NCI-H226 (cell line): ENCODE data around the gene RUNX2.
"Not testable (repeated sequence)": the region's sequence is repeated elsewhere in the genome, so short reads cannot be mapped to it uniquely, and the experiment has no call there.

Experiments
- DNase-seq: peaks from one replicate; pipeline ENCODE4 v3.0.0-alpha.2; 2015

Gene RUNX2

GRCh38 chr6:45657226-45657625, 329.1 kb downstream of the RUNX2 start:
- no peak for DNase-seq

DNA sequence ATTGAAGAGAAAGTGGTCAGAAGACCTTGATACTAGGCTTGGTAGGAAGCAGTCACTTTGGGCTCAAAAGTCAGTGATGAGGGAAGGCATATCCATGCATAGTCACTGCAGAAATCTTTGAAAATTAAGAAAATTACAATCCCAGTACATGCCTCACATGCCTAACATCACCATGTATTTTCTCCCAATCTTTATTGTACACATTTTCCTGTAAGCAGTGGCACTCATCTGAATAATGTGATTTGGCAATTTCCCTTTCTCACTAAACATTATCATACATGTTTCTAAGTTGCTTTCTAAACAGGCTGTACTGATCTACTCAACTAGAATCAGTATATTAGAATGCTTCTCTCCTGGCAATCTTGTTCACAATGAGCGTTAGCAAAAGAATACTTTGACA, 330.3 kb downstream of the RUNX2 start:
- no peak for DNase-seq

GRCh38 chr6:45658958-45659357, 330.8 kb downstream of the RUNX2 start:
- no peak for DNase-seq

- no peak for DNase-seq
These were observed 333.5 kb downstream of the RUNX2 start for GRCh38 chr6:45661661-45662060.

GRCh38 chr6:45663251-45664221, 335.4 kb downstream of the RUNX2 start:
- no peak for DNase-seq

DNA sequence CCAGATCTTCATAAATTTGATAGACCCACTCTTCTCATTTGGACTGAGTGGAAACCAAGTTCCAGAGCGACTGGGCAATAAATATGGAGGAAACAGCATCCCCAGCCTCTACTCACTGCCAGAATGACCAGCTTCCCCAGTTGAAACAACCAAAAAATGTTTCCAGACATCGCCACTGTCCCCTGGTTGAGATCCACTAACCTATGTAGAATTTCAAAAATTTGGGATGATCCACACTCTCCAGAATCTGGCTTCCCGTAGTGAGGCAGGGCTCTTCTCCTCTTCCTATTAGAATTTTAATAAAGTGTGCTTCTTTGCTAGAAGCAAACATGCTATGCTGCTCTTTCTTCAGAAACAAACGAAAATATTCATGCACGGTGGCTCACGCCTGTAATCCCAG, 336.6 kb downstream of the RUNX2 start:
- DNase-seq: no peak

GRCh38 chr6:45665859-45666258, 337.7 kb downstream of the RUNX2 start:
- DNase-seq: no peak

DNA sequence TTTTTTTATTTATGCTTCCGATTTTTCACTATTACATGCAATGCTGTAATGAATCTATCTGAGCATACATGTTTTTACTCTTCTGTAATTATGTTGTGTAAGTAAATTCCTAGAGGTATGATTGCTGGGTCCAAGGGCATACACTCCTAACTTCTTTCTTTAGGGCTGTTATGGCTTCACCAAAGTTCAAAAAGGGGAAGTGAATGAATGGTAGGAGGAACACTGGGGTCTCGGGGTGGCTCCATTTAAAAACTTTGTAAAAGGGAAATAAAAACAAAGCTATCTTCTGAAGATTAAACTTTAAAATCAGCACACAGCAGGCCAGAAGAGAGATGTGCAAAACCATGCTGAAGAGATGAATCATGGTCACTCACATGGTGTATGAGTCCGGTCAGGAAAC, 338.7 kb downstream of the RUNX2 start:
- no peak for DNase-seq

GRCh38 chr6:45667300-45667699, 339.2 kb downstream of the RUNX2 start:
- DNase-seq: no peak

DNA sequence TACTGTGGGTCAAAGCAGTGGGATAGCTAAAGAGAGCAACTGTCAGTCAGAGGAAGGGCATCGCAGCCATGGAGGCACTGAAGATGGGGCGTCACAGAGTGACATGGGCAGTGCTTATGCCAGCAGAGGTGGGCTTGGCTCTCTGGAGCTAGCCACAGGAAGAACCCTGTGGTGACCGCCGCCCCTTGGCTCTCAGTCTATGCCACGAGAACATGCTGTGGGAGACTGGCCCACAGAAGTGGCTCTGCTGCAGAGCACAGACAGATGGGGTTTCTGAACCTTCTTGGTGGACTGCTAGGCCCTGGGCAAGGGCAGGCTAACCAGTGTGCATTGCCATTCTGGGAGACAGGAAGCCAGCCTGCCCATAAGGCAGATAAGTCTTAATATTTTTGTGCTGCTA, 339.6 kb downstream of the RUNX2 start:
- no peak for DNase-seq

DNA sequence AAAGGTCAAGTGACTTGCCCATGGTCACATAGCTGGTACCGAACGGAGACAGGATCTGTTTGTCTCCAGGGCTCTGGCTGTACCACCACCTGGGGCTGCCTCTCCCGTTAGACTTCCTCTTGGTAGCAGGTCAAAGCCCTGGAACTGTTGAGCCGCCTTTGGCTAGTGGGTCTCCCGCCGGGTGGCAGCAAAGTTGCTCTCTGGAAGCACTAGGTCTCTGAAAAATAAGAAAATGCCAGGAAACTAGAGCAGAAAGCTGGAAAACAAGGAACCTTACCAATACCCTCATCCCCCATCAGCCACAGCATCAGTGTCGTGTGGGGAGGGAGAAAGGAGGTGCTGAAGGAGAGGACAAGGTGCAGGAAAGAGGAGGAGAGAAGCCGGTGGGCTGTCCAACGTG, 340.6 kb downstream of the RUNX2 start:
- no peak for DNase-seq

DNA sequence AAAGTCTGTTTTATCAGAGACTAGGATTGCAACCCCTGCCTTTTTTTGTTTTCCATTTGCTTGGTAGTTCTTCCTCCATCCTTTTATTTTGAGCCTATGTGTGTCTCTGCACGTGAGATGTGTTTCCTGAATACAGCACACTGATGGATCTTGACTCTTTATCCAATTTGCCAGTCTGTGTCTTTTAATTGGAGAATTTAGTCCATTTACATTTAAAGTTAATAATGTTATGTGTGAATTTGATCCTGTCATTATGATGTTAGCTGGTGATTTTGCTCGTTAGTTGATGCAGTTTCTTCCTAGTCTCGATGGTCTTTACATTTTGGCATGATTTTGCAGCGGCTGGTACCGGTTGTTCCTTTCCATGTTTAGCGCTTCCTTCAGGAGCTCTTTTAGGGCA, 345.0 kb downstream of the RUNX2 start:
- not testable (repeated sequence) for DNase-seq

DNA sequence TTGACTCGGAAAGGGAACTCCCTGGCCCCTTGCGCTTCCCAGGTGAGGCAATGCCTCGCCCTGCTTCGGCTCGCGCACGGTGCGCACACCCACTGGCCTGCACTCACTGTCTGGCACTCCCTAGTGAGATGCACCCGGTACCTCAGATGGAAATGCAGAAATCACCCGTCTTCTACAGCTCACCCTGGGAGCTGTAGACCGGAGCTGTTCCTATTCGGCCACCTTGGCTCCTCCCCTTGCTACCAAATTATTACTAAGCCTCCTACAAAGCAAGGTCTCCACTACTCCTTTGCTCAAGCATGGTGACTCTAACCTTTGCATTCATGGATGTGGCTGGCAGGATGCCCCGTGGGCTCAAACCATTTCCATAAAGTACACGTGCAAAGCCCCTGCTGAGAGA, 347.0 kb downstream of the RUNX2 start:
- DNase-seq: not testable (repeated sequence)

DNA sequence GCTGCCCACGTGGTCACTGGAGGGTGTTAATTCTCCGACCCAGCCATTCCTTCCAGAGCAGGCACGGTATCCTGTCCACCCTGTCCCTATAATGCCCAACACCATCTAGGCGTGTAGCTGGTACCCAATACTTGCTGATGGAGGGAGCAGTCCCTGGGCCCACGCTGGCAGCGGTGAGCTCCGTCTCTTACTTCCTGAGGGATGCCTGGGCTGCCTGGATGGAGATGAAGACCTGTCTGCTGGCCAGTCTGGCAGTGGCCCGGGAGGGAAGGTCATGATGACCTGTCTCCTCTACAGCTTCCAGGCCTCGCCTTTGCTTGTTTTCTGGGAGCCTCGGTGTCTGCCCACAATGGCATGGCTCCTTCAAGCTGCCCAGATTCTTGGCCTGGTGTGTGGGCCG, 347.5 kb downstream of the RUNX2 start:
- no peak for DNase-seq

- no peak for DNase-seq
These were observed 348.2 kb downstream of the RUNX2 start for GRCh38 chr6:45676380-45676779.

- no peak for DNase-seq
These were observed 349.5 kb downstream of the RUNX2 start for GRCh38 chr6:45677381-45678284.

GRCh38 chr6:45678285-45678607, 350.1 kb downstream of the RUNX2 start:
- DNase-seq: no peak

DNA sequence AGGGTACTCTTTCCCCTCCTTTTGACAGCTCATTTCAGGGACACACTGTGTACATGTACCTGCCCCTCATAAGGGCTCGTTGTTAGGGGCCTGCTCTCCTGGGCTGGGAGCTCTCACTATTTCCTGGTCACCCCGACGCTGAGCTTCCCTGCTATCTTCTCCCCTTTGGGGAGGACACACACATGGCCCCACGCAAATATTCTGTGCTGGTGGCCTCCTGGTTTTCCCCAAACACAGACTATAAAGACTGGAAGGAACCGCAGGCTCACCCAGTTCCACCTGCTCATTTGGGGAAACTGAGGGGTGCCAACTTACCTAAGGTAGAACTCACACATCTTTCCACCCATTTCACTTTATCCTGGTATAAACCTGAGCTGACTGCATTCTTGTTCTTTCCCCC, 351.0 kb downstream of the RUNX2 start:
- DNase-seq: no peak

- no peak for DNase-seq
These were observed 351.5 kb downstream of the RUNX2 start for GRCh38 chr6:45679631-45680030.

DNA sequence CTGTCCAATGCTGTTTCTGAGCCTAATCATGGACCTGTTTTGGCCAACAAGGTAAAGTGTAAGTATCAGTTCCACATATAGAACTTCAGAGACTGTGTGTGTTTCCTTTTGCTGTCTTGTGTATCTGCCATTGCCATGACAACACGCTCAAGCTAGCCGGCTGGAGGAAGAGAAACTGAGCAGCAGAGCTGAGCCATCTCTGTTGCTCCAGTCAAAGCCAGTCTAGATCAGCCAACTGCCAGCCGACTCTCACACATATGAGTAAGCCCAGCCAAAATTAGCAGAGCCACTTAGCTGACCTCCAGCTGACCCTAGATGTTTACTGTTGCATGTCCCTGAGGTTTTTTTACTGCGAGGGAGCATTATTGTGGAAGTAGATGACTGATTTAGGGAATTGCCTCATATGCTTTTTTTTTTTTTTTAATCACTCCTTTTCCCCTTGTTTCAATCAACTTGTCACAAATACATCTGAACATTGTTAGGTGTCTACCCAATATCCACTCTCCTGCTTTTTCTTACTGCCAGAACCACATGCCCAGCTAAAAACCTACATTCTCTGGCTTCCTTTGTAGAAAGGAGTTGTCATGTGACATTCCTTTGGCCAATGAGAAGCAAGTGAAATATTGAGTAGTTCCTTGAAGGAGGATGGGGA, 353.9 kb downstream of the RUNX2 start:
- DNase-seq: peak; percentile 24

- no peak for DNase-seq
These were observed 356.3 kb downstream of the RUNX2 start for GRCh38 chr6:45684476-45684875.

DNA sequence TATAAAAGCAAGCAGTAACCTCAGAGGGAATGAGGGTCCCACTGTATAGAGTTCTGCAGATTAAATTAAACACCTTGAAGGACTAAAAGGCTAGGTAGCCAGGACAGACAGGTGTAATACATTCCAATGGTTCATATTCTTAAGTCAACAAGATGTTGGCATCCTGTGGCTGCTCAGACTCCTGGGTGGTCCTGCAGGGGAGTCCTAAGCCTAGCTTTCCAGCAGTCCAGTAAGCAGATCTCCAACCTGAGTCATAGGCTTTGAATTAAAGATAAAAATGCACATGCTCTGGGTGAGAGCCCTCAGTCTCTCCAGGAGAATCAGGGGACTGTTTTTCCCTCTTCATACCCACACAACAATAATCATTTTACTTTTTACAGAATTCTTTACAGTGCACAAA, 356.9 kb downstream of the RUNX2 start:
- DNase-seq: peak; percentile 51

GRCh38 chr6:45686841-45687569, 358.9 kb downstream of the RUNX2 start:
- DNase-seq: no peak
